Neuronal stem cell (in vitro differentiated cells): ENCODE results near the gene SORBS1.

ENCODE experiments used
- DNase-seq: peaks from one replicate; pipeline ENCODE4 v3.0.0-alpha.2; 2013; ENCODE audit warnings: low spot score
- H2AFZ ChIP-seq: one replicate; pipeline ENCODE4 v1.6.1; 2013; ENCODE audit warnings: mild to moderate bottlenecking, low read length, inconsistent platforms
- H2AK5ac ChIP-seq: 2 replicates; pipeline ENCODE4 v1.6.1; 2013; ENCODE audit warnings: low read depth, mild to moderate bottlenecking, inconsistent platforms, low read length, moderate library complexity, mixed read lengths
- H2BK120ac ChIP-seq: 2 replicates; pipeline ENCODE4 v1.6.1; 2013; ENCODE audit warnings: low read depth, mild to moderate bottlenecking, inconsistent platforms, low read length, moderate library complexity, mixed read lengths
- H2BK12ac ChIP-seq: one replicate; pipeline ENCODE4 v1.6.1; 2013; ENCODE audit warnings: low read length, inconsistent platforms
- H2BK15ac ChIP-seq: 2 replicates; pipeline ENCODE4 v1.6.1; 2013; ENCODE audit warnings: mild to moderate bottlenecking, low read length, inconsistent platforms, mixed read lengths
- H2BK5ac ChIP-seq: one replicate; pipeline ENCODE4 v1.6.1; 2013; ENCODE audit warnings: inconsistent platforms, mild to moderate bottlenecking, low read length, moderate library complexity
- H3K14ac ChIP-seq: one replicate; pipeline ENCODE4 v1.6.1; 2013; ENCODE audit warnings: low read length, inconsistent platforms
- H3K18ac ChIP-seq: 2 replicates; pipeline ENCODE4 v1.6.1; 2013; ENCODE audit warnings: low read length, inconsistent platforms
- H3K23ac ChIP-seq: 2 replicates; pipeline ENCODE4 v1.6.1; 2013; ENCODE audit warnings: low read depth, mild to moderate bottlenecking, mixed read lengths, low read length, inconsistent platforms; ENCODE audit not compliant: poor library complexity
- H3K27ac ChIP-seq: replicated peaks from 3 replicates; pipeline ENCODE4 v1.5.1; 2013; ENCODE audit warnings: low read length, inconsistent platforms
- H3K27me3 ChIP-seq, 3 experiments: 2 replicates each; pipeline ENCODE4 v1.6.1; 2013; ENCODE audit warnings: low read length in 3 of 3, mild to moderate bottlenecking in 2 of 3, inconsistent platforms in 1 of 3, low read depth in 1 of 3, mixed read lengths in 1 of 3, moderate library complexity in 1 of 3; ENCODE audit not compliant: control insufficient read depth in 3 of 3, insufficient read depth in 3 of 3
- H3K36me3 ChIP-seq, 2 donors: replicated peaks in 1 of 2; 2 replicates each; pipeline ENCODE4 v1.6.1; 2013; ENCODE audit warnings: low read length in 2 of 2; ENCODE audit not compliant: control insufficient read depth in 2 of 2, insufficient read depth in 2 of 2
- H3K4ac ChIP-seq: 2 replicates; pipeline ENCODE4 v1.6.1; 2013; ENCODE audit warnings: inconsistent platforms, mild to moderate bottlenecking, low read length, moderate library complexity
- H3K4me1 ChIP-seq, 2 donors: 1 replicate in 1 of 2; 2 replicates in 1 of 2; pipeline ENCODE4 v1.6.1; 2013; ENCODE audit warnings: low read length in 2 of 2, low read depth in 1 of 2; ENCODE audit not compliant: control insufficient read depth in 2 of 2, insufficient read depth in 1 of 2
- H3K4me2 ChIP-seq: one replicate; pipeline ENCODE4 v1.6.1; 2013; ENCODE audit warnings: mild to moderate bottlenecking, low read length, inconsistent platforms; ENCODE audit not compliant: insufficient read depth, poor library complexity, severe bottlenecking
- H3K4me3 ChIP-seq, 2 donors: 2 replicates each; pipeline ENCODE4 v1.5.1; 2013; ENCODE audit warnings: low read length in 2 of 2, mild to moderate bottlenecking in 2 of 2, inconsistent platforms in 1 of 2, moderate library complexity in 1 of 2
- H3K79me1 ChIP-seq: one replicate; pipeline ENCODE4 v1.6.1; 2013; ENCODE audit warnings: low read depth, mild to moderate bottlenecking, inconsistent platforms, low read length, moderate library complexity
- H3K9ac ChIP-seq: one replicate; pipeline ENCODE4 v1.6.1; 2013; ENCODE audit warnings: mild to moderate bottlenecking, low read depth, low read length, inconsistent platforms; ENCODE audit not compliant: poor library complexity
- H3K9me3 ChIP-seq, 2 donors: replicated peaks in 1 of 2; 2 replicates each; pipeline versions ENCODE3 to v1.6.1; 2013; ENCODE audit warnings: low read length in 2 of 2, mild to moderate bottlenecking in 2 of 2, inconsistent platforms in 1 of 2, low read depth in 1 of 2, mixed read lengths in 1 of 2, moderate library complexity in 1 of 2; ENCODE audit not compliant: control insufficient read depth in 2 of 2, insufficient read depth in 1 of 2
- H4K8ac ChIP-seq: one replicate; pipeline ENCODE4 v1.6.1; 2013; ENCODE audit warnings: low read depth, mild to moderate bottlenecking, inconsistent platforms, low read length, moderate library complexity
- H4K91ac ChIP-seq: one replicate; pipeline ENCODE4 v1.6.1; 2013; ENCODE audit warnings: low read length, low read depth, mild to moderate bottlenecking, inconsistent platforms; ENCODE audit not compliant: poor library complexity
- WGBS, 2 donors: extraction: QIAGEN DNeasy Blood & Tissue Kit; methylation state at CpG; one replicate each; pipeline ENCODE4 v1.1.7; 2013; ENCODE audit warnings: missing lambda C conversion rate in 2 of 2, mixed read lengths in 1 of 2; ENCODE audit not compliant: insufficient read length in 2 of 2, insufficient replicate concordance in 1 of 2; ENCODE audit errors: extremely low coverage in 2 of 2; 5-methylcytosine and 5-hydroxymethylcytosine counted together

SORBS1 gene

GRCh38 chr10:95561864-95562177 is 650 bp upstream of the SORBS1 start:
- Histone ChIP-seq H4K8ac (no peak overlapping the region), H3K79me1 (no peaks in the 10 kb centered on the region), H2AK5ac (no peak overlapping the region), H2AFZ (peak overlapping the region; percentile 96), H3K4ac (no peak overlapping the region), H3K9ac (no peak overlapping the region), H3K4me3 (peak overlapping the region in 1 of 2 donors; percentile 81), H2BK15ac (no peak overlapping the region), H3K23ac (no peak overlapping the region), H2BK12ac (no peak overlapping the region), H3K27ac (no peak overlapping the region), H3K18ac (no peak overlapping the region), H3K27me3 (peaks cover 0 to 27% (median 3%) of the 10 kb centered on the region in 3 experiments), H3K36me3 (no peaks in the 10 kb centered on the region), H2BK120ac (no peak overlapping the region), H3K4me1 (peaks cover 11 to 17% of the 10 kb centered on the region in 2 donors), H2BK5ac (no peak overlapping the region), H3K4me2 (no peak overlapping the region), H4K91ac (no peak overlapping the region), H3K14ac (no peak overlapping the region), H3K9me3 (no peaks in the 10 kb centered on the region)
- WGBS, 2 donors = no CpG with 5 or more reads among the region's 7 CpGs
- no peak for DNase-seq

GRCh38 chr10:95560278-95561176 is 644 bp downstream of the SORBS1 start:
- peak overlapping the region; percentile 81 to 89 for H3K4me3 ChIP-seq
- no peak for DNase-seq
- H3K79me1 ChIP-seq = no peaks in the 10 kb centered on the region
- H2AK5ac ChIP-seq = no peak overlapping the region
- H2BK120ac ChIP-seq = no peak overlapping the region
- WGBS, 2 donors = no CpG with 5 or more reads among the region's 48 CpGs
- no peak overlapping the region for H2BK12ac ChIP-seq
- peak overlapping the region; percentile 98 for H3K4me2 ChIP-seq
- H4K8ac ChIP-seq = no peak overlapping the region
- H2BK5ac ChIP-seq = peak overlapping the region; percentile 47
- H2BK15ac ChIP-seq = no peak overlapping the region
- no peak overlapping the region for H3K14ac ChIP-seq
- H3K4ac ChIP-seq = no peak overlapping the region
- peak overlapping the region; percentile 69 for H3K18ac ChIP-seq
- H4K91ac ChIP-seq = no peak overlapping the region
- H2AFZ ChIP-seq = peak overlapping the region; percentile 96
- H3K9ac ChIP-seq = peak overlapping the region; percentile 70
- H3K9me3 ChIP-seq = no peaks in the 10 kb centered on the region
- H3K4me1 ChIP-seq = peaks cover 15 to 17% of the 10 kb centered on the region in 2 donors
- no peaks in the 10 kb centered on the region for H3K36me3 ChIP-seq
- peaks cover 0 to 17% (median 3%) of the 10 kb centered on the region in 3 experiments for H3K27me3 ChIP-seq
- no peak overlapping the region for H3K27ac ChIP-seq
- H3K23ac ChIP-seq = peak overlapping the region; percentile 49

GRCh38 chr10:95559896-95560277 is 1.3 kb downstream of the SORBS1 start:
- Histone ChIP-seq H3K4ac (no peak overlapping the region), H3K9me3 (no peaks in the 10 kb centered on the region), H3K27me3 (peaks cover 0 to 14% (median 3%) of the 10 kb centered on the region in 3 experiments), H2BK5ac (no peak overlapping the region), H3K18ac (no peak overlapping the region), H3K4me1 (peaks cover 15 to 17% of the 10 kb centered on the region in 2 donors), H3K27ac (no peak overlapping the region), H2BK15ac (no peak overlapping the region), H2AK5ac (no peak overlapping the region), H2BK120ac (no peak overlapping the region), H2BK12ac (no peak overlapping the region), H3K9ac (no peak overlapping the region), H4K8ac (no peak overlapping the region), H3K36me3 (no peaks in the 10 kb centered on the region), H3K14ac (no peak overlapping the region), H3K23ac (no peak overlapping the region), H2AFZ (peak overlapping the region; percentile 96), H3K4me3 (peak overlapping the region; percentile 81 to 89), H3K4me2 (peak overlapping the region; percentile 98), H4K91ac (no peak overlapping the region), H3K79me1 (no peaks in the 10 kb centered on the region)
- DNase-seq = no peak
- WGBS, 2 donors = no CpG with 5 or more reads among the region's 10 CpGs

- Histone ChIP-seq H4K91ac (no peak overlapping the region), H3K4me3 (peak overlapping the region in 1 of 2 donors; percentile 3), H3K14ac (no peak overlapping the region), H4K8ac (no peak overlapping the region), H3K36me3 (no peaks in the 10 kb centered on the region), H3K4me1 (peaks cover 15 to 17% of the 10 kb centered on the region in 2 donors), H2BK120ac (no peak overlapping the region), H3K27me3 (peaks cover 0 to 10% (median 3%) of the 10 kb centered on the region in 3 experiments), H2BK12ac (no peak overlapping the region), H3K9ac (no peak overlapping the region), H3K27ac (no peak overlapping the region), H3K79me1 (no peaks in the 10 kb centered on the region), H3K18ac (peak overlapping the region; percentile 61), H2AFZ (peak overlapping the region; percentile 14), H3K23ac (no peak overlapping the region), H2AK5ac (no peak overlapping the region), H2BK5ac (no peak overlapping the region), H3K4me2 (peak overlapping the region; percentile 53), H2BK15ac (no peak overlapping the region), H3K9me3 (no peaks in the 10 kb centered on the region), H3K4ac (no peak overlapping the region)
- WGBS, 2 donors = no CpG with 5 or more reads among the region's 4 CpGs
- peak; percentile 32 for DNase-seq
Observed at GRCh38 chr10:95559471-95559870, 1.7 kb downstream of the SORBS1 start.
